HT1080 (cell line): ENCODE data around the gene ROCK1. TPM values are rescaled to one million over a fixed set of nuclear protein-coding genes. Genes with fewer than 3 reads are reported as not detected.
"Not testable (repeated sequence)": the region's sequence is repeated elsewhere in the genome, so short reads cannot be mapped to it uniquely, and the experiment has no call there.

Experiments used
- DNase-seq: peaks from one replicate; pipeline ENCODE4 v3.0.0-alpha.2; 2015; ENCODE audit warnings: low read depth
- polyA plus RNA-seq, 2 experiments: library from polyadenylated mRNA; depleted of rRNA; stranded (reverse); fragments of >200 nt; gene quantifications; 2 replicates each; pipeline ENCODE4 v1.2.3, GENCODE V29; 2015
- total RNA-seq: library from RNA; depleted of rRNA; stranded (reverse); fragments of >200 nt; shearing (Covaris generic); gene quantifications from 2 replicates; pipeline ENCODE4 v1.2.3, GENCODE V29; 2014; rRNA removed

Gene ROCK1
- total RNA-seq = 16.4 and 26.7 TPM in 2 replicates
- polyA plus RNA-seq (2015; cell fraction: cytosol; rRNA removed) = 12.2 and 20.4 TPM in 2 replicates
- polyA plus RNA-seq (2015; cell fraction: nucleus; rRNA removed) = 32.1 and 35.3 TPM in 2 replicates

DNA sequence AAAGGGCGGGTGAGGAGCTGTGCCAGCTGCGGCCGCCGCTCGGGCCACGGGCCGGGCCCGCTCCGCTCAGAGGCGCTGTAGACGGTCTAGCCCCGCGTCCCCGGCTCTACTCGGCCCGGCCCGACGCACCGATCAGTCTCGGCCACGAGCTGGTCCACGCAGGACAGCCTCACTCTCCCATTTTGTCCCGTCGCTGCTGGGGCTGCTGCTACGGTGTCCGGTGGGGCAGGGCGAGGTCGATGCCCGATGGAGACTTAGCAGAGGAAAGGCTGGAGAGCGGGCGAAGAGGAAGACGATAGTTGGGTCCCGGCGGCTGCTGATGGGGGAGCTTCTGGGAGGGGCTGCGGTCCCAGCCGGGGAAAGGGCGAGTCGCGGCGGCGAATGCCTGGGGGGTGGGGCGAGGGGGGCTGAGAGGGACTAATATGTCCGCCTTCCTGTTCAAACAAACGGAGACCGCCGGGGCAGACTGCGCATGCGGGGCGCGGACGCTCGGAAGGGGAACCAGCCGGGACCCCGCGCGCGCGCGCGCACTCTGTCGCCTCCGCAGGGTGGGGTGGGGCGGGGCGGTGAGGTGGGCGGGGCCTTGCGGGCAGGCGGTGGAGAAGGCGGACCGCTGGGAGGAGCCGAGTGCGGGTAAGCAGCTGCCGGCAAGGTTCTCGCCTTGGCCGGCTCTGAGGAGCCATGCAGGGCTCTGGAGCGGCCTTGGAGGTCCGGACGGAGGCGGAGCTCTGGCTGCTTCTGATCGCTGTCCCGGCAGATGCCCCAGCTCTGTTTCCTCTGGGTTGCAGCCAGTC lies at the start of gene ROCK1:
ROCK1 (minus strand) TSS at position 468 of the 794 bp plus-strand sequence. CDS start 903 bp downstream, outside the sequence.
- peak; percentile 93 for DNase-seq

DNA sequence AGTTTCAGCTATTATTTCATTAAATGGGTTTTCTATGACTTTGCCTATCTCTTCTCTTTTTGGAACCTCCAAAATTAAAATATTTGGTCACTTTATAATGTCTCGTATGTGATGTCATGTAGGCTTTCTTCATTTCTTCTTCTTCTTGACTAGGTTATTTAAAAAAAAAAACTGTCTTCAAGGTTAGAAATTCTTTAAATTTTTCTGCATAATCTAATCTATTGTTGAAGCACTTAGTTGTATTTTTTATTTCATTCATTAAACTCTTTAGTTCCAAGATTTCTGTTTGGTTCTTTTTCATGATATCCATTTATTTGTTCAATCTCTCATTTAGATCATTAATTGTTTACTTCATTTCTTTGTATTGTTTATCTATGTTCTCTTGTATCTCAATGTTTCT lies 43.8 kb upstream of the ROCK1 start:
- DNase-seq = no peak

DNA sequence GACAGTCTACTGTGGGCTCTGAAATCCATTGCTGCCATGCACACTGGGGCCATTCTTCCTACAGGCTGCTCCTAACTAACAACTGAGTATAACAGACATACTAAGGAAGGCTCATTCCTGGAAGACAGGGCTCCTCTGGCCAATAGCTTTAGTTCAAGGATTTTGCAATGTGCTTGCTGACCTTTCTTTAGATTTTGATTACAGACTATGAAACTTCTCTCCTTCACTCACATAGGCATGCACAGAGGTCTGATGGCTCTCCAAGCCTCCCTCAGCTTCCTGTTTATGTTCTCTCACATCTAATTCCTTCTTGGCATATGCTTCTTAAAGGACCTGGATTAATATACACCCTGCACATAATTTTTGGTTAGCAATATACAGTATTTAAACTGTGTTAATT lies 34.4 kb upstream of the ROCK1 start:
- DNase-seq = no peak

DNA sequence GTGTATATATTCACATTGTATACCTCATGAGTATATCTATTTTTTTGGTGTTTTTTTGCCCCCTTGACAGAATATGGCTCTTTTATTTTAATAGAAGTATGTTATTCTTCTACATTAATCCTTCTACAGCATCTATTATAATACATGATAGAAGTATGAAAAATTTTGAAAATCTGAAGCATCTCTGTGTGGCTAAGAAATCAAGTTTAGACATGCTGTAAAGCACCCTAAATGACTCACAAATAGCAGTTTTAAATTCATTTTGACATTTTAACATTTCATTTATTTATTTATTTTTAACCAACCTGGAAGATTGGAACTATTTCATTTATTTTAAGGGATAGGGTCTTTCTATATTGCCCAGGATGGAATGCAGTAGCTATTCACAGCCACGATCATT lies 33.8 kb upstream of the ROCK1 start:
- no peak for DNase-seq

DNA sequence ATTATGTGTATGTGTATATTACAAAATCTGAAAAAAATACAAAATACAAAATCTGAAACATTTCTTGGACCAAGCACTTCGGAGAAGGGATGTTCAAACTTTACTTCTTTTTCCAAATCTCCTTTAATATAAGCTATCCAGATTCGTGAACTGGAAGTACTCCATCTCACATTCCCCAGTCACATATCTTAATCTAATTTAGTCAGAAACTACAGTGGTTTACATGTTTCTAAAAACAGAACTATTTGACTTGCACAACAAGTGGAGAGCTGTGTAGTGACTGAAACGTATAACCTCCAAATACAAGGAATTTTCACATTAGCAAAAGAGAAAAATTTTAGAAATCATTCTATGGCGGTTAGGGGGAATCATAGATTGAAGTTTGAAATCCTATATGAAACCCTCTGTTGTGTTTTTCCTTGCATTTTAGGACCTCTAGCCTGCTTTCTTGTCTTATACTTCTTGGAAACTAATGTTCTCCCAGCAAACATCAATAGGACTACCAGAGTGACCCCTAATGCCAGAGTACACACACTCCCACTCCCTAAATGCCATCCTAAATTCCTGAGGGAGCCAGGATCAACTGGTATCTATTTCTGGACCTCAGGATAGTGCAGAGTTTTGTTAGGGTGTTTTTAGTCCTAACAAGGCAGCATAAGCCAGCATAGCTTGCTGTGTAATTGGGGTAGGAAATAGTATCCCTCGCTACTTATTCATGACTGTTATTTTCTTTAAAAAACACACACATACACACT lies 30.2 kb upstream of the ROCK1 start:
- DNase-seq = no peak

DNA sequence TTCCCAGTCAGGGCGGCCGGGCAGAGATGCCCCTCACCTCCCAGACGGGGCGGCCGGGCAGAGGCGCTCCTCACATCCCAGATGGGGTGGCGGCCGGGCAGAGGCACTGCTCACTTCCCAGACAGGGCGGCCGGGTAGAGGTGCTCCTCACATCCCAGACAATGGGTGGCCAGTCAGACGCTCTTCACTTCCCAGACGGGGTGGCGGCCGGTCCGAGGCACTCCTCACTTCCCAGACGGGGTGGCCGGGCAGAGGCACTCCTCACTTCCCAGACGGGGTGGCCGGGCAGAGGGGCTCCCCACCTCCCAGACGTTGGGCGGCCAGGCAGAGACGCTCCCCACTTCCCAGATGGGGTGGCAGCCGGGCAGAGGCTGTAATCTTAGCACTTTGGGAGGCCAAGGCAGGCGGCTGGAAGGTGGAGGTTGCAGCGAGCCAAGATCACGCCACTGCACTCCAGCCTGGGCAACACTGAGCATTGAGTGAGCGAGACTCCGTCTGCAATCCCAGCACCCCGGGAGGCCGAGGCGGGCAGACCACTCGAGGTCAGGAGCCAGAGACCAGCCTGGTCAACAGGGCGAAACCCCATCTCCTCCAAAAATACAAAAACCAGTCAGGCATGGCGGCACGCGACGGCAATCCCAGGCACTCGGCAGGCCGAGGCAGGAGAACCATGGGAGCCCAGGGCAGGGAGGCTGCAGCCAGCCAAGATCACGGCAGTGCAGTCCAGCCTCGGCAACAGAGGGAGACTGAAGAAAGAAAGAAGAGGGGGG lies 26.3 kb upstream of the ROCK1 start:
- not testable (repeated sequence) for DNase-seq

DNA sequence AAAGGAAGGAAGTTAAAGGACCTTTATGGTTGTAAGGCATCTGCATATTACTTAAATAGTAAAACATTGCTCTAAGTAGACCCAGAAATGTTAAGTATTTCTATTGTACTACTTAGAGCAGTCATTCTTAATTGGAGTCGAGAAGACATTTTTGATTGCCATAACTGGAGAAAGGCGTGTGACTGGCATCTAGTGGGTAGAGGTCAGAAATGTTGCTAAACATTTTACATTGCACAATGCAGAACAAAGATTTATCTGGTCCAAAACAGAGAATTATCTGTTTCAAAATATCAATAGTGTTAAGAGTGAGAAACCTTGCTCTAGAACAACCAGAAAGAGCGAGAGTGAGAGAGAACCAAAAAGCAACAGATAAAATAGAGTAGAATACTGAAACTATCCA lies 23.3 kb upstream of the ROCK1 start:
- peak; percentile 12 for DNase-seq

DNA sequence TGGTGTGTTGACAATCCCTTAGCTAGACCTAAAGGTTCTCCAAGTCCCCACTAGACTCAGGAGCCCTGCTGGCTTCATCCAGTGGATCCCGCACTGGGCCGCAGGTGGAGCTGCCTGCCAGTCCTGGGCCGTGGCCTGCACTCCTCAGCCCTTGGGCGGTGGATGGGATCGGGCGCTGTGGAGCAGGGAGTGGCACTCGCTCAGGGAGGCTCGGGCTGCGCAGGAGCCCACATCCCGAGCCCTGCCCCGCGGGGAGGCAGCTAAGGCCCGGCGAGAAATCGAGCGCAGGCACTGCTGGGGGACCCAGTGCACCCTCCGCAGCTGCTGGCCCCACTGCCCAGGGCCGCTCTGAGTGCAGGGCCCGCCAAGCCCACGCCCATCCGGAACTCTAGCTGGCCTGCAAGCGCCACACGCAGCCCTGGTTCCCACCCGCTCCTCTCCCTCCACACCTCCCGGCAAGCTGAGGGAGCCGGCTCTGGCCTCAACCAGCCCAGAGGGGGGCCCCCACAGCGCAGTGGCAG lies 20.8 kb upstream of the ROCK1 start:
- DNase-seq = no peak

DNA sequence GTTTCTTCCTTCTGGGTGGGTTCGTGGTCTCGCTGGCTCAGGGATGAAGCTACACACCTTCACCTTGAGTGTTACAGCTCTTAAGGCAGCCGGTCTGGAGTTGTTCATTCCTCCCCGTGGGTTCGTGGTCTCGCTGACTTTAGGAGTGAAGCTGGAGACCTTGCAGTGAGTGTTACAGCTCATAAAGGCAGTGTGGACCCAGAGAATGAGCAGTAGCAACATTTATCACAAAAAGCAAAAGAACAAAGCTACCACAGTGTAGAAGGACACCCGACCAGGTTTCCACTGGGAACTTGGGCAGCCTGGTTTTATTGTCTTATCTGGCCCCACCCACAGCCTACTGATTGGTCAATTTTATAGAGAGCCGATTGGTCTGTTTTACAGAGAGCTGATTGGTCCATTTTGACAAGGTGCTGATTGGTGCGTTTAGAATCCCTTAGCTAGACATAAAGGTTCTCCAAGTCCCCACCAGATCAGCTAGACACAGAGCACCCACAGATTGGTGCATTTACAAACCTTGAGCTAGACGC lies 20.1 kb upstream of the ROCK1 start:
- DNase-seq = no peak

DNA sequence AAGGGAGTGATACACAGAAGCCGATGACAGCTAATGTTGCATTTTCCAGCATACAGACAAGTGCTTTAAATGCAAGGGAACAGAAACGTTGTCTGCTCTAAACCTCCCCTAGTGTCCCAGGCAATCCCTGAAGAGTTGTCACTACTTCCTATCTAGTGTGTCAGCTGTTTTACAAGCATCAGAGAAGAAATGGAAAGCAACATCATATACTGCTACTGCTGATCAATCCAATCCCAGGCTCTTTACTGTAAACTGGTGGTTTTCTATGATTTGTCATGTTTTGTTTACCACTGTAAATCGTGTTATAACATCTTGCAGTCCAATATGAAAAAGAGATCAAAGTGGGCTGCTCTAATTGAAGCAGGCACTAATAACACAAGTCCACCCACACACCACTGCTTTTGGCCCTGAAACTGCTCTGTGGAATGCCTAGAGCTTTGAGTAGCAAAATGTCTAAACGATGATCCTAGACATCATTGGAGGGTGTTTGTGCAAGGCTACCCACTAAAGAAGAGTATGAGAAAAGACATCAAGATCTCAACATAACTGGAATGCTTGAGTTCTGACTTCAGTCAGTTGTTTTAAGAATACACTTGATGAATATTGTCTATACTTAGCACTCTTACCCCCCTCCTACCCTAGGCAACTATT lies 18.1 kb upstream of the ROCK1 start:
- DNase-seq = no peak

DNA sequence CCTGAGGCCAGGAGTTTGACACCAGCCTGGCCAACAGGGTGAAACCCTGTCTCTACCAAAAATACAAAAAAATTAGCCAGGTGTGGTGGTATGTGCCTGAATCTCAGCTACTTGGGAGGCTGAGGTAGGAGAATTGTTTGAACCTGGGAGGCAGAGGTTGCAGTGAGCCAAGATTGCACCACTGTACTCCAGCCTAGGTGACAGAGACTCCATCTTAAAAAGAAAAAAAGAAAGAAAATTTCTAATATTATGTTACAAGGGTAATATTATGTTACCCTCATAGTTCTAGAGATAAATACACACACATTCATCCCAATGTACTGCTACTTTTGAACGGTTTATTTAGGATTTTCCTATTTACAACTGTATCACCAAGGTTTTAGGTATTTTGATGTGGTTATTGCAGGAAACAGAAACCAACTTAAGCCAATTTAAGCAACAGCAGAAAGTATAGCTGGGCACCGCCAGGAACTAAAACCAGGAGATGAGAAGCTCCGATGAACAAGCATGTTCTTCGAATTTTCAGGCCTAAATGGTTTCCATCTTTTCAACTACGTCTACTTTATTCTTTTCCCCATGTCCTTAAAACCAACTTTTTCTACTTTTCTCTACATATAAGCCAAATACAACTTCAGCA lies 11.8 kb upstream of the ROCK1 start:
- DNase-seq = no peak

DNA sequence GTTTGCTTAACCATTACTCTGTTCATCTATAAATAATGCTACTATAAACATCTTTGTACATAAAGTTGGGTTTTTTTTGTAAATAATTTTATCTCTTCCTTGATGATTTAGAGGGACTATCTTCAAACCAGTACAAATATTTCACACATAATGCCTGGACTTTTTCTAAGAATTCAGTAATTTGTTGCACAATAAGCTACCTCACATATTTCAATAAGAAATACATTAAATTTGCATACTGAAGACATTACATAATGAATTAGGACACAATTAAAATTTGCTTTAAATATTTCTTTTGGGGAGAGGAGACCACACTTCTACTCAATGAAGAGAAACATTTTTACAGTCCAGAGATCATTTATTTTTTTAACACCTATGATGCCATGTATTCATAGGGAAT lies 7.2 kb upstream of the ROCK1 start:
- DNase-seq = no peak

DNA sequence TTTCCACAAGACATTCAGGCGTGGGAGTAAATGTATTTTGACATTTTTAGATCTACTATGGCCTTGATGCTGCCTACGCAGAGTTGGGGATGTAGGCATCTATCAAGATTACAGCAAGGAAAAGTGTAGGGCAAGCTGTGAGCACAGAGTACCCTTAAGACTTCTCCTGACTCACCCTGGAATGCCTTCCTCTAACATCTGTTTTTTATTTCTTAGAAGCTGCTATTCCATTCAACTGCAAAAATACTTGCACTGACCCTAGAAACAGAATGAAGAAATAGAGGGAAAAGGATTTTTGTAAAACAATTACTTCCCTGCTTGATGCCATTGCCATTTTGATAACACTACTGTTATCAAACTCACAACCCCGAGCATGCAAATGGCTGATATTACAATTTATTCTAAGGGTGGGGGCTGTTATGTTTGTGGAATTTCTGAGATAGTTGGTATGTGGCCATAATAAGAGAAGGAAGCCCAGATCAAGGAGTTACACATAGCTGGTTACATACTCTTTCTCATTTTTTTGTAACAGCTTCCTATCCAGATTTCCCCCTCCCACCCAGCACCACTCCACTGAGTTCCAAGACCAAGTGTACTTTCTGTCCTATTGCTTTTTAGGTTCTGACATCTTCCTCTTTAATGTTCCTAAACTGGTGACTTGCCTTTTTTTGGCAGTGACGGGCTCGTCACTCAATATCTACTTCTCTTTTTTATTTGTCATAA lies 6.0 kb upstream of the ROCK1 start:
- DNase-seq = no peak

DNA sequence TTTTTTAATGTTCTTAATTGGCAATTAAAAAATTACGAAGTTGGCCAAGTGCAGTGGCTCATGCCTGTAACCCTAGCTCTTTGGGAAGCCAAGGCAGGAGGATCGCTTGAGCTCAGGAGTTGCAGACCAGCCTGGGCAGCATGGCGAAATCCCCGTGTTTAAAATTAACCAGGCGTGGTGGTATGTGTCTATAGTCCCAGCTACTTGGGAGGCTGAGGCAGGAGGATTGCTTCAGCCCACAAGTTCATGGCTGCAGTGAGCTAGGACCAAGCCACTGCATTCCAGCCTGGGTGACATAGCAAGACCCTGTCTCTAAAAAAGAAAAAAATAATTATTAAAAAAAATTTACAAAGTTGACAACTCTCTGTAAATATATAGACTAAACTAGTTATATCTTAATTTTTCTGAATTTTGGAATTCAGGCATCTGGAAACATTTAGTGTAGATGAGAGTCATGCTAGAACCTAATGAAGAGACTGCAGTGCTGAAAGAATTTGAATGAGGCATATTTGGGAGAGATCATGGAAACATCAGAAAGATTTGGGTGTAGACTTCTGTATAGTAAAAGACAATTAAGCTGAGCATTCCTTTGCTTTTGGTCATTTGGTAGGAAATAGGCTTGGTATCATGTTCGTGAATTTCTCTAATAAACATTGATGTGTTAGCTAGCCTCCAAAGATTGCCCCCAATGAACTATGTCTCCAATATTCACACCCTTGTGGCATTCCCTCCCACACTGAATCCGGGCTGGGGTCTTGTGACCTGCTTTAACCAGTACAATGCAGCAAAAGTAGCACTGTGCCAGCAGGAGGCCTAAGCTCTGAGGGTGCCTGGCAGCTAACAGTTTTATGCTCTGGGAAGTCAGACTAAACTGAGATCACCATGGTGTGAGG lies 4.2 kb upstream of the ROCK1 start:
- DNase-seq = peak; percentile 7

DNA sequence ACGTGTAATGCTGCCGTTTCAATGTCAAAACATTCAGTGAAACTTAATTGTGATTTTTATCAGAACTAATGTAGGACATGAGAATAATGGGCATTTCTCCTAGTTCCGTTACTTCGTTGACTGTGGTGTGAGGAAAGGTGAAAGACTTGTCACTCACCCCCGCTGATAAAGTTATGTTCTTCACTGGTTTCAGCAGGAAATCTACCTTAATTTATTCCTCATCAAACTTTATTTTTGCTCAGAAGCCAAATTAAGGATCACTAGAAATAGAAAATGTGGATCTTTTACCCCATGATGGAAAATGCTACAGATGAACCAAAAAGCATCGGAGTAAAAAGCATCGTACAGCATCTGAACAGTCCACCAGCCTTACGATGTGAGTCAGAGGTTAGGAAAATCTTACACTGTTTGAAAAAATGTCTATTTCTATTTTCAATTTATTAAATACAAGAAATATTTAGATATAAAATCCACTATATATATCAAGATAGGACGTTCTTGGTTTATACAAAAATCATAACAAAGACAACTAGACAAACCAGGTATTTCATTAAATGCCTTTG lies 1.0 kb upstream of the ROCK1 start:
- DNase-seq = peak; percentile 4

DNA sequence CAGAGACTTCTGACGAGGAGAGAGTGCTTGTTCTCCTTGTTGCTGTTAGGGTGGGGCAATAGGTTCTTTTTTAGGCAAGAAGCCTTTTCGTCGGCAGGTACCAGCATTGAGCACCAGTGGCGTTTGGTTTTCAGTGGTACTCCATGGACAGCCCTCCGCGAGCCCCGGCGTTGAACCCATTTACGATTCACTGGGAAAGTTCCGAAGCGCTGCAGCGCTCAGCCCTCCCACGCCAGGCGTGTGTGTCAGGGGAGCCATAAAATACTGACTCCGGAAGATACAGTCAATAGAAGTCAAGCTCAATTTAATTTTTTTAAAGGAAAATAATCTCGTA lies 494 bp upstream of the ROCK1 start:
- no peak for DNase-seq

DNA sequence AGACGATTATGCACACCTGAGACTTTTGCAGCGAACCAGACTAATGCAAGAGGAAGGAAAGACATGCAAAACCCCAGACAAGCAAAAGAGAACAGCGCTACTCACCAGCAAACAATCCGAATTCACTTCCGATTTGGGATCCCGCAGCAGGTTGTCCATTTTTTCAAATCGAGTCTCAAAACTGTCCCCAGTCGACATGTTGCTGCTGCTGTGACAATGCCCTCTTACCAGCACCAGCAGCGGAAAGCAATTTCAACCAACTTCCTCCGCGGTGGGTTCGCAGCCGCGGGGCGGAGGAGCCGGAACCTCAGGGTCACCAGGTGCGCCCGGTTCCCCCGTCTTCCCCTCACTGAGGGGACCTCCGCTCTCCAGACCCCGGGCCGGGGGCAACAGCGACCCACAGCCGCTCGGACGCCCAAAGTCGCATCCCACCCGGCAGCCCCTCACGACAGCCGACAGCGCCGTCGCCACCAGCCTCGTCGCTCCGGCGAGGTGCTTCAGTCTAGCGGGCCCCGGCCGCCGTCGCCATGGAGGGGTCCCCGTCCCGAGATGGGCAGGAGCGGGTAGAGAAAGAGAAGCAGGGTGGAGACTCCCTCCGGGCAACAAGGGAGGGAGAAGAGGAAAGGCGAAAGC lies 784 bp downstream of the ROCK1 start:
- DNase-seq = peak; percentile 31
